Measurements from ENCODE around the gene AAR2.
A peak's percentile ranks its signal among the peaks of the same experiment; 100 is the strongest.

The AAR2 gene

DNA sequence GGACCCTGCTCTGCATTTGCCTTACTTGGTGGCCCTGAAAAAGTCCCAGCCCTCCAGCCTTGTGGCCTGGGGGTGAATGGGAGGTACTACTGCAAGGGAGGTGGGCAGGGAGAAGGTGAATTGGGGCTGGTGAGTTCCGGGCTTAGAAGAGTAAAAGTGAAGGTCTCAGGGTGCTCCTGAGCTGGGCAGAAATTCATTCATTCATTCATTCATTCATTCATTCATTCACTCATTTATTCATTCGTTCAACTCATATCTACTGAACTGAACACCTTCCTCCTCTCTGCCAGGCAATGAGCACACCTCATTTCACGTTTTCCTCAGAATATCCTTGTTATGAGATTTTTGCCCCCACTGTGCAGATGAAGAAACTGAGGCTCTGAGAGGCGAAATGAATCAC lies 63.2 kb downstream of the AAR2 start:
- H3K4me1 ChIP-seq (ENCODE audit: control insufficient read depth, insufficient read depth, low read length) = peaks cover 4% of the 10 kb centered on the region
- H3K36me3 ChIP-seq (ENCODE audit: control insufficient read depth, insufficient read depth, low read length) = no peaks in the 10 kb centered on the region
- no peak overlapping the region for H3K27ac ChIP-seq (ENCODE audit: insufficient read depth, low read depth, low read length, poor library complexity, severe bottlenecking)
- H3K4me3 ChIP-seq (ENCODE audit: insufficient read depth, low read depth, low read length) = no peak overlapping the region
- WGBS, 2 experiments = 77 to 83% methylated on average over 4 of the region's 4 CpGs
- H3K27me3 ChIP-seq (ENCODE audit: control insufficient read depth, insufficient read depth, low read length, poor library complexity, severe bottlenecking) = peaks cover 32% of the 10 kb centered on the region
- H3K9me3 ChIP-seq (ENCODE audit: control insufficient read depth, low read length) = no peaks in the 10 kb centered on the region

- no peak overlapping the region for H3K4me3 ChIP-seq (ENCODE audit: insufficient read depth, low read depth, low read length)
- no peaks in the 10 kb centered on the region for H3K9me3 ChIP-seq (ENCODE audit: control insufficient read depth, low read length)
- H3K36me3 ChIP-seq (ENCODE audit: control insufficient read depth, insufficient read depth, low read length) = no peaks in the 10 kb centered on the region
- peaks cover 52% of the 10 kb centered on the region for H3K27me3 ChIP-seq (ENCODE audit: control insufficient read depth, insufficient read depth, low read length, poor library complexity, severe bottlenecking)
- 85 to 86% methylated on average over 7 of the region's 7 CpGs for WGBS, 2 experiments
- no peak overlapping the region for H3K27ac ChIP-seq (ENCODE audit: insufficient read depth, low read depth, low read length, poor library complexity, severe bottlenecking)
- H3K4me1 ChIP-seq (ENCODE audit: control insufficient read depth, insufficient read depth, low read length) = peaks cover 4% of the 10 kb centered on the region
These were observed 65.3 kb downstream of the AAR2 start for GRCh38 chr20:36301359-36302119.

- Histone ChIP-seq H3K9me3 (ENCODE audit: control insufficient read depth, low read length) (no peaks in the 10 kb centered on the region), H3K36me3 (ENCODE audit: control insufficient read depth, insufficient read depth, low read length) (no peaks in the 10 kb centered on the region), H3K27ac (ENCODE audit: insufficient read depth, low read depth, low read length, poor library complexity, severe bottlenecking) (no peak overlapping the region), H3K4me1 (ENCODE audit: control insufficient read depth, insufficient read depth, low read length) (peaks cover 14% of the 10 kb centered on the region), H3K4me3 (ENCODE audit: insufficient read depth, low read depth, low read length) (no peak overlapping the region), H3K27me3 (ENCODE audit: control insufficient read depth, insufficient read depth, low read length, poor library complexity, severe bottlenecking) (peaks cover 67% of the 10 kb centered on the region)
- WGBS, 2 experiments = 50 to 52% methylated on average over 14 of the region's 14 CpGs
These were observed 66.8 kb downstream of the AAR2 start for GRCh38 chr20:36303020-36303595.

GRCh38 chr20:36303831-36304230 lies 67.6 kb downstream of the AAR2 start:
- H3K4me3 ChIP-seq (ENCODE audit: insufficient read depth, low read depth, low read length) = no peak overlapping the region
- no peaks in the 10 kb centered on the region for H3K9me3 ChIP-seq (ENCODE audit: control insufficient read depth, low read length)
- H3K27me3 ChIP-seq (ENCODE audit: control insufficient read depth, insufficient read depth, low read length, poor library complexity, severe bottlenecking) = peaks cover 67% of the 10 kb centered on the region
- no peak overlapping the region for H3K27ac ChIP-seq (ENCODE audit: insufficient read depth, low read depth, low read length, poor library complexity, severe bottlenecking)
- no peaks in the 10 kb centered on the region for H3K36me3 ChIP-seq (ENCODE audit: control insufficient read depth, insufficient read depth, low read length)
- H3K4me1 ChIP-seq (ENCODE audit: control insufficient read depth, insufficient read depth, low read length) = peaks cover 14% of the 10 kb centered on the region
- WGBS, 2 experiments = 82 to 86% methylated on average over 1 of the region's 1 CpG

GRCh38 chr20:36304786-36305495 lies 68.7 kb downstream of the AAR2 start:
- peaks cover 66% of the 10 kb centered on the region for H3K27me3 ChIP-seq (ENCODE audit: control insufficient read depth, insufficient read depth, low read length, poor library complexity, severe bottlenecking)
- H3K9me3 ChIP-seq (ENCODE audit: control insufficient read depth, low read length) = no peaks in the 10 kb centered on the region
- H3K4me3 ChIP-seq (ENCODE audit: insufficient read depth, low read depth, low read length) = no peak overlapping the region
- peaks cover 14% of the 10 kb centered on the region for H3K4me1 ChIP-seq (ENCODE audit: control insufficient read depth, insufficient read depth, low read length)
- H3K36me3 ChIP-seq (ENCODE audit: control insufficient read depth, insufficient read depth, low read length) = no peaks in the 10 kb centered on the region
- no peak overlapping the region for H3K27ac ChIP-seq (ENCODE audit: insufficient read depth, low read depth, low read length, poor library complexity, severe bottlenecking)
- WGBS, 2 experiments = 64% methylated on average over 10 of the region's 10 CpGs

- no peak within 1 kb of the TSS for H3K27ac ChIP-seq (ENCODE audit: insufficient read depth, low read depth, low read length, poor library complexity, severe bottlenecking)
- H3K36me3 ChIP-seq (ENCODE audit: control insufficient read depth, insufficient read depth, low read length) = no peaks in the 10 kb centered on the region
- H3K4me1 ChIP-seq (ENCODE audit: control insufficient read depth, insufficient read depth, low read length) = peaks cover 14% of the 10 kb centered on the region
- 2 to 3% methylated on average over 90 to 96 of the region's 96 CpGs for WGBS, 2 experiments
- peaks cover 66% of the 10 kb centered on the region for H3K27me3 ChIP-seq (ENCODE audit: control insufficient read depth, insufficient read depth, low read length, poor library complexity, severe bottlenecking)
- H3K4me3 ChIP-seq (ENCODE audit: insufficient read depth, low read depth, low read length) = peak within 1 kb of the TSS; percentile 47
- H3K9me3 ChIP-seq (ENCODE audit: control insufficient read depth, low read length) = no peaks in the 10 kb centered on the region
These were observed 69.6 kb downstream of the AAR2 start, which contains the start of gene DLGAP4 for GRCh38 chr20:36305602-36306551. TSS of gene DLGAP4 (plus strand) at chr20:36306339. CDS start at chr20:36431718, 125,379 bp downstream.

Measured in ectodermal cell (in vitro differentiated cells).